Natural killer cell treated with Interleukin-12 subunit alpha and Interleukin-12 subunit beta and Interleukin-15 and Interleukin-18, amount 100 ng/mL, for 72 hours (primary cell): ENCODE results near the gene COL25A1. TPM values are rescaled to one million over a fixed set of nuclear protein-coding genes. Genes with fewer than 3 reads are reported as not detected.

Experiments used
- ATAC-seq, 2 donors: fragments of 150-1000 bp; cut with Tn5 transposase in 1 of 2; sonication (Bioruptor Pico), chemical (Tn5 transposase) in 1 of 2; 2 replicates each; pipeline ENCODE4 v1.10.0; 2021
- DNase-seq: peaks from one replicate; pipeline ENCODE4 v3.0.0; 2022; ENCODE audit warnings: low spot score
- H3K27ac Mint-ChIP-seq, 2 donors: 1 replicate in 1 of 2; 2 replicates in 1 of 2; pipeline ENCODE4 v1.8.0; 2022; ENCODE audit warnings: mixed read lengths in 2 of 2, mild to moderate bottlenecking in 1 of 2, moderate library complexity in 1 of 2
- H3K27me3 Mint-ChIP-seq, 2 donors: 1 replicate in 1 of 2; 2 replicates in 1 of 2; pipeline ENCODE4 v1.8.0; 2022; ENCODE audit warnings: mixed read lengths in 2 of 2
- H3K36me3 Mint-ChIP-seq: one replicate; pipeline ENCODE4 v1.8.0; 2022; ENCODE audit warnings: mixed read lengths
- H3K4me1 Mint-ChIP-seq, 2 donors: 1 replicate in 1 of 2; 2 replicates in 1 of 2; pipeline ENCODE4 v1.8.0; 2022; ENCODE audit warnings: low read depth in 2 of 2, mixed read lengths in 2 of 2, mild to moderate bottlenecking in 1 of 2
- H3K4me3 Mint-ChIP-seq: one replicate; pipeline ENCODE4 v1.8.0; 2022; ENCODE audit warnings: mixed read lengths
- H3K9me3 Mint-ChIP-seq: 2 replicates; pipeline ENCODE4 v1.8.0; 2022; ENCODE audit warnings: mixed read lengths
- total RNA-seq, 2 donors: library from RNA; stranded (reverse); gene quantifications; one replicate each; pipeline ENCODE4 v1.2.3, GENCODE V29; 2022

The COL25A1 gene
- total RNA-seq, 2 donors from 2014 or later = not detected

GRCh38 chr4:109216085-109216696 is 86.3 kb downstream of the COL25A1 start:
- no peak for ATAC-seq
- no peak for DNase-seq
- Mint-ChIP-seq H3K36me3 (no peaks in the 10 kb centered on the region), H3K27ac (no peak overlapping the region), H3K9me3 (no peaks in the 10 kb centered on the region), H3K4me3 (no peak overlapping the region), H3K4me1 (no peaks in the 10 kb centered on the region), H3K27me3 (peaks cover 3 to 9% of the 10 kb centered on the region in 2 donors)

- Mint-ChIP-seq H3K36me3 (no peaks in the 10 kb centered on the region), H3K9me3 (no peaks in the 10 kb centered on the region), H3K27me3 (peaks cover 3 to 9% of the 10 kb centered on the region in 2 donors), H3K4me1 (no peaks in the 10 kb centered on the region), H3K27ac (no peak overlapping the region), H3K4me3 (no peak overlapping the region)
- no peak for DNase-seq
- no peak for ATAC-seq
These were observed 87.0 kb downstream of the COL25A1 start for GRCh38 chr4:109215506-109215905.

- H3K4me3 Mint-ChIP-seq = no peak overlapping the region
- ATAC-seq (no peak), DNase-seq (no peak)
- no peaks in the 10 kb centered on the region for H3K9me3 Mint-ChIP-seq
- H3K27me3 Mint-ChIP-seq = peaks cover 3 to 9% of the 10 kb centered on the region in 2 donors
- H3K4me1 Mint-ChIP-seq = no peaks in the 10 kb centered on the region
- no peak overlapping the region for H3K27ac Mint-ChIP-seq
- no peaks in the 10 kb centered on the region for H3K36me3 Mint-ChIP-seq
These were observed 87.7 kb downstream of the COL25A1 start for GRCh38 chr4:109214622-109215301.

- Mint-ChIP-seq H3K27ac (no peak overlapping the region), H3K4me3 (no peak overlapping the region), H3K27me3 (peaks cover 3 to 9% of the 10 kb centered on the region in 2 donors), H3K4me1 (no peaks in the 10 kb centered on the region), H3K9me3 (no peaks in the 10 kb centered on the region), H3K36me3 (no peaks in the 10 kb centered on the region)
- DNase-seq (no peak), ATAC-seq (no peak)
These were observed 89.4 kb downstream of the COL25A1 start for GRCh38 chr4:109213056-109213455.

GRCh38 chr4:109211671-109212070 is 90.8 kb downstream of the COL25A1 start:
- Mint-ChIP-seq H3K36me3 (no peaks in the 10 kb centered on the region), H3K27me3 (peaks cover 3 to 9% of the 10 kb centered on the region in 2 donors), H3K4me3 (no peak overlapping the region), H3K4me1 (no peaks in the 10 kb centered on the region), H3K9me3 (no peaks in the 10 kb centered on the region), H3K27ac (no peak overlapping the region)
- ATAC-seq (no peak), DNase-seq (no peak)

- ATAC-seq (no peak), DNase-seq (no peak)
- H3K4me3 Mint-ChIP-seq = no peak overlapping the region
- no peak overlapping the region for H3K27ac Mint-ChIP-seq
- no peaks in the 10 kb centered on the region for H3K4me1 Mint-ChIP-seq
- peaks cover 0 to 3% of the 10 kb centered on the region in 2 donors for H3K27me3 Mint-ChIP-seq
- no peaks in the 10 kb centered on the region for H3K36me3 Mint-ChIP-seq
- no peaks in the 10 kb centered on the region for H3K9me3 Mint-ChIP-seq
These were observed 92.8 kb downstream of the COL25A1 start for GRCh38 chr4:109209647-109210046.

GRCh38 chr4:109207898-109208297 is 94.6 kb downstream of the COL25A1 start:
- no peaks in the 10 kb centered on the region for H3K4me1 Mint-ChIP-seq
- H3K27ac Mint-ChIP-seq = no peak overlapping the region
- ATAC-seq (no peak), DNase-seq (no peak)
- no peaks in the 10 kb centered on the region for H3K9me3 Mint-ChIP-seq
- H3K36me3 Mint-ChIP-seq = no peaks in the 10 kb centered on the region
- peaks cover 3 to 5% of the 10 kb centered on the region in 2 donors for H3K27me3 Mint-ChIP-seq
- H3K4me3 Mint-ChIP-seq = no peak overlapping the region

- ATAC-seq (no peak), DNase-seq (no peak)
- H3K27me3 Mint-ChIP-seq = peaks cover 3 to 5% of the 10 kb centered on the region in 2 donors
- no peak overlapping the region for H3K4me3 Mint-ChIP-seq
- no peaks in the 10 kb centered on the region for H3K4me1 Mint-ChIP-seq
- H3K9me3 Mint-ChIP-seq = no peaks in the 10 kb centered on the region
- H3K36me3 Mint-ChIP-seq = no peaks in the 10 kb centered on the region
- no peak overlapping the region for H3K27ac Mint-ChIP-seq
These were observed 95.4 kb downstream of the COL25A1 start for GRCh38 chr4:109207061-109207460.

- ATAC-seq = no peak
- peaks cover 3 to 5% of the 10 kb centered on the region in 2 donors for H3K27me3 Mint-ChIP-seq
- no peaks in the 10 kb centered on the region for H3K4me1 Mint-ChIP-seq
These were observed 95.8 kb downstream of the COL25A1 start for GRCh38 chr4:109206620-109207019.

GRCh38 chr4:109205186-109205585 is 97.3 kb downstream of the COL25A1 start:
- H3K27me3 Mint-ChIP-seq = peaks cover 7 to 17% of the 10 kb centered on the region in 2 donors
- H3K4me1 Mint-ChIP-seq = no peaks in the 10 kb centered on the region
- no peaks in the 10 kb centered on the region for H3K36me3 Mint-ChIP-seq
- no peak overlapping the region for H3K27ac Mint-ChIP-seq
- ATAC-seq (no peak), DNase-seq (no peak)
- no peaks in the 10 kb centered on the region for H3K9me3 Mint-ChIP-seq
- H3K4me3 Mint-ChIP-seq = no peak overlapping the region

More at GRCh38 chr4:109206620-109207019, 95.8 kb downstream of the COL25A1 start:
- H3K36me3 Mint-ChIP-seq = no peaks in the 10 kb centered on the region
- no peak overlapping the region for H3K4me3 Mint-ChIP-seq
- H3K9me3 Mint-ChIP-seq = no peaks in the 10 kb centered on the region
- no peak overlapping the region for H3K27ac Mint-ChIP-seq
- no peak for DNase-seq

- H3K9me3 Mint-ChIP-seq = no peaks in the 10 kb centered on the region
- ATAC-seq (no peak), DNase-seq (no peak)
- H3K4me3 Mint-ChIP-seq = no peak overlapping the region
- H3K27me3 Mint-ChIP-seq = peaks cover 7 to 17% of the 10 kb centered on the region in 2 donors
- H3K27ac Mint-ChIP-seq = no peak overlapping the region
- H3K36me3 Mint-ChIP-seq = no peaks in the 10 kb centered on the region
- H3K4me1 Mint-ChIP-seq = no peaks in the 10 kb centered on the region
These were observed 102.9 kb downstream of the COL25A1 start for GRCh38 chr4:109199585-109199984.

- DNase-seq (no peak), ATAC-seq (no peak)
- no peak overlapping the region for H3K27ac Mint-ChIP-seq
- no peak overlapping the region for H3K4me3 Mint-ChIP-seq
- peaks cover 8 to 11% of the 10 kb centered on the region in 2 donors for H3K27me3 Mint-ChIP-seq
- H3K36me3 Mint-ChIP-seq = no peaks in the 10 kb centered on the region
- H3K4me1 Mint-ChIP-seq = no peaks in the 10 kb centered on the region
- H3K9me3 Mint-ChIP-seq = no peaks in the 10 kb centered on the region
These were observed 106.8 kb downstream of the COL25A1 start for GRCh38 chr4:109195646-109196045.

- H3K9me3 Mint-ChIP-seq = no peaks in the 10 kb centered on the region
- no peak overlapping the region for H3K4me3 Mint-ChIP-seq
- no peaks in the 10 kb centered on the region for H3K4me1 Mint-ChIP-seq
- DNase-seq (no peak), ATAC-seq (no peak)
- H3K36me3 Mint-ChIP-seq = no peaks in the 10 kb centered on the region
- peaks cover 5 to 17% of the 10 kb centered on the region in 2 donors for H3K27me3 Mint-ChIP-seq
- H3K27ac Mint-ChIP-seq = no peak overlapping the region
These were observed 111.2 kb downstream of the COL25A1 start for GRCh38 chr4:109191216-109191615.

- Mint-ChIP-seq H3K27ac (no peak overlapping the region), H3K36me3 (no peaks in the 10 kb centered on the region), H3K4me3 (no peak overlapping the region), H3K27me3 (peaks cover 8 to 24% of the 10 kb centered on the region in 2 donors), H3K4me1 (no peaks in the 10 kb centered on the region), H3K9me3 (no peaks in the 10 kb centered on the region)
- no peak for DNase-seq
- ATAC-seq = no peak
These were observed 116.0 kb downstream of the COL25A1 start for GRCh38 chr4:109186458-109186945.
